ENCODE data around the gene COX20.

GRCh38 chr1:244815600-244816099 lies 19.8 kb upstream of the COX20 start:
- TF ChIP-seq RAD21 (IDR thresholded peaks at IDR 0.05; ENCODE audit: low read depth) (no peak), TAF1 (IDR thresholded peaks at IDR 0.05; ENCODE audit: low read depth) (no peak), EP300 (IDR thresholded peaks at IDR 0.05; ENCODE audit: borderline replicate concordance) (no peak), TCF12 (IDR thresholded peaks at IDR 0.05; ENCODE audit: low read depth) (no peak), CREB1 (IDR thresholded peaks at IDR 0.05; ENCODE audit: low read depth) (no peak), EGR1 (IDR thresholded peaks at IDR 0.05) (no peak)
- TF ChIP-seq, protein P1, sequence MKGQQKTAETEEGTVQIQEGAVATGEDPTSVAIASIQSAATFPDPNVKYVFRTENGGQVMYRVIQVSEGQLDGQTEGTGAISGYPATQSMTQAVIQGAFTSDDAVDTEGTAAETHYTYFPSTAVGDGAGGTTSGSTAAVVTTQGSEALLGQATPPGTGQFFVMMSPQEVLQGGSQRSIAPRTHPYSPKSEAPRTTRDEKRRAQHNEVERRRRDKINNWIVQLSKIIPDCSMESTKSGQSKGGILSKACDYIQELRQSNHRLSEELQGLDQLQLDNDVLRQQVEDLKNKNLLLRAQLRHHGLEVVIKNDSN (IDR thresholded peaks at IDR 0.05): no peak
- TF ChIP-seq, protein P2, sequence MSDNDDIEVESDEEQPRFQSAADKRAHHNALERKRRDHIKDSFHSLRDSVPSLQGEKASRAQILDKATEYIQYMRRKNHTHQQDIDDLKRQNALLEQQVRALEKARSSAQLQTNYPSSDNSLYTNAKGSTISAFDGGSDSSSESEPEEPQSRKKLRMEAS (IDR thresholded peaks at IDR 0.05): no peak
